GM23248 (cell line): ENCODE data around the gene TAS2R13.

ENCODE experiments used
- EZH2 ChIP-seq: fragments of 200-600 bp; sonication (generic); IDR thresholded peaks from 2 replicates; pipeline ENCODE4 v1.6.1; 2018; ENCODE audit warnings: antibody characterized with exemption, mild to moderate bottlenecking; ENCODE audit not compliant: insufficient read depth, poor library complexity, severe bottlenecking
- EZH2phosphoT487 ChIP-seq: fragments of 200-600 bp; sonication (generic); IDR thresholded peaks from 2 replicates; pipeline ENCODE4 v1.6.1; 2018; ENCODE audit warnings: antibody characterized with exemption, moderate library complexity, mild to moderate bottlenecking, low read depth; ENCODE audit not compliant: insufficient read depth

- TF ChIP-seq EZH2: no peak
- no peak for TF ChIP-seq EZH2phosphoT487
Measured at GRCh38 chr12:10873378-10873777, 36.0 kb downstream of the TAS2R13 start.
